Stimulated activated CD8-positive, alpha-beta memory T cell treated with anti-CD3 and anti-CD28 coated beads, Interleukin-4, amount 100 ng/mL, for 1 hour (primary cell): Measurements from ENCODE around the gene INO80E.
"Not testable (repeated sequence)": the region's sequence is repeated elsewhere in the genome, so short reads cannot be mapped to it uniquely, and the experiment has no call there.

Experiments used
- DNase-seq, 2 donors: peaks; one replicate each; pipeline ENCODE4 v3.0.0-alpha.2; 2020; ENCODE audit warnings: low read depth in 2 of 2, low spot score in 1 of 2

Gene INO80E

DNA sequence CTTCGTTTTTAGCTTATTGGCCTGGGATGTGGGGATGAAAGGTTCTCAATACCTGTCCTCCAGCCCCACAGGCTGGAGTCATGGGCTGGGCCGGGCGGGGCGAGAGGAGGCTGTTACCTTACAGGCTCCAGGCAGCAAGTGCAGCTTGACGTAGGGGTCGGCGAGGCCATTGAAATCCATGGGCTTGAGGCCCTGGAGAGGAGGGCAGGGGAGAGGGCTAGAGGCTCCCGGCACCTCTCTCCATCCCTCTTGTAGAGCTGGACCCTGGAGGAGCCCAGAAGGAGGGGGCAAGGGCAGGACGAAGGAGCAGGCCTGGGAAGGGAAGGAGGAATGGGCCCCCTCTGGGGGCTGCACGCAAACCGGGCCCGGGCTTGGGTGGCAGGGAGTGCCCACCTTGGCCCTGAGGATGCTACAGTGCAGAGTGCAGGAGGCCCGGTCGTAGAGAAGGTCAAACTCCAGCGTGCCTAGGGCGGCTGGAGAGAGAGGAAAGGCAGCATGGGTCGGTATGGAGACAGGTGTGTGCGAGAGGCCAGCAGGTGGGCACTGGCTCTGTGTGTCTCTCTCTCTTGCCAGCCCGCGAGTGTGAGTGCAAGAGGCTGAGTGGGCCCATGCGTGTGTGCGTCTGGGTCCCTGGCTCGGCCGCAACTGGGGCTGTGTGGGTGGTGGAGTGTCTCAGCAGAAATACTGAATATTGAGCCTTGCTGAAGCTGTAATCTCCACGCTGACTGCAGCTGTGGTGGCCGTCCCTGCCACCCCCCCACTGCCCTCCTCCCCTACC is 13.2 kb downstream of the INO80E start:
- no peak for DNase-seq

DNA sequence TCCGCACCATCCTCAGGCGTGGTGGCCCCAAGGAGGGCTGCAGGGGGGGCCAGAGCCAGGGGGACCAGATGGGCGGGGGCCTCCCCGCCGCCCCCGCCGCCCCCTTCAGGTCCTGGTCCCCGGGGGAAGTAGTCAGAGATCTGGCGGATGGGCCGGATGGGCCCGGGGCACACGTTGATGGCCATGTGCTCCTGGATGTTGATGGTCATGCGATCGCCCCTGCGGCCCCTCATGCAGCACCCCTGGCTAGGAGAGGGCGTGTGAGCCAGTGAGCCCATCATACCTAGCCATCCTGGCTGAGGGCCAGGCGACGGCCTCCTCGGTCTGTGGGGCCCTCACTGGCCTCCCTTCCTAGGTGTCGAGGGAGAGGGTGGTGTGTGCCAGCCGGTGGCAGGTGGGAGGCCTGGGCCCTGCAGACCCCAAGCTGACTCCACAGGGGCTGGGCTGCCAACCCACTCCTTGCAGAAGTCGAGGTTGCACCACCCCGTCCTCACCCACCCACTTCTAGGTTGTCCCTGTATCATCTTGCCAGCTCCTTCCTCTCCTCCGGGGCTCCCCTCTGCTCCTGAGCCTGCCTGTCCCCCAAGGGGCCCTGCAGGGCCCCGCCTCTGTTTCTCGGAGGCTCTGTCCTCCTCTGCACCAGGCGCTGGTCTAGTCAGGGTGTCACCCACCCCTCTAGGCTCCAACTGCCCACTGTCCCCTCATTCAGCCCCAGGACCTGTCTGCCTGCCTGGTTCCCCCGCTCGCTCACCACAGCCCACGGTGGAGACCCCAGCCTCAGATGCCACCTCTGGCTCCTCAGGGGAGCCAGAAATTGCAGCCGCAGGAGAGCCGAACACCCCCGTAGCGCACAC is 14.2 kb downstream of the INO80E start:
- DNase-seq = no peak

DNA sequence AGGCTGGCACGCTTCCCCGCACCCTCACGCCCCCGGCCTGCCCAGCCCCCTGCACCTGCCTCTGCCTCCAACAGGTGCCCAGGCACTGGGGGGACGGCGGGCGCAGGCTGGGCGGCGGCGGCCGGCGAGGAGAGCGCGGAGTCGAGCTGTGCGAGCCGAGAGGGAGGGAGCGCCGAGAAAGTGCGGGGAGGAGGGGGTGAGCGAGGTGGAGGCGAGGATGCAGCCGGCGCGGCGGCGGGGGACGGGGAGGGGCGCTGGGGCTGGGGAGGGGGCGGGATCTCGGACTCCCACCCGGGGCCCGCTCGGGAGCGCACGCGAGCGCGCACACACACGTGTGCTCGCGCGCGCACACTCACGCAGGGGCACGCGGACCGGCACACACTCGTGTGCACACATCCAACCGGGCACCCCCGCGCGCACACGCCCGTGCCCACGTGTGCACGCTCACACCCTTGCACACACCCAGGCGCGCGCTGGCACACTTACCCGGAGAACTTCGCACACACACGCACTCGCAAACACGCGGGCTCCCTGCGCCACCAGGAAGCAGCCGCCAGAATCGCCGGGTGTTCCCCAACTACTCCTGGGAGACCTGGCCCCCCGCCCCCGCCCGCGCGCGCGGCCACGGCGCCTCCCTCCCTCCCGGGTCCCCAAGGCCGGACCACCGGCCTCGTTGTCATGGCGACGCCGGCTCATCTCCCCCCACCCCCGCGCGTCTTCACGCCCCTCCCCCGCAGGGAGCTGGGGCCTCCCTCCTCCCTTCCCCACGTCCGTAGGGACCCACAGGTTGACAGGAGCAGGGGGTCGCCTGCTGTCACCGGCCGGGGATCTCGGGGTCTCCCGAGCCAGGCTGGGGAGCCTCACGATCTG is 15.0 kb downstream of the INO80E start, which contains the start of gene DOC2A:
Gene DOC2A (minus strand): TSS at position 184 of the 870 bp plus-strand sequence. CDS start 805 bp downstream, outside the sequence.
- DNase-seq = no peak

DNA sequence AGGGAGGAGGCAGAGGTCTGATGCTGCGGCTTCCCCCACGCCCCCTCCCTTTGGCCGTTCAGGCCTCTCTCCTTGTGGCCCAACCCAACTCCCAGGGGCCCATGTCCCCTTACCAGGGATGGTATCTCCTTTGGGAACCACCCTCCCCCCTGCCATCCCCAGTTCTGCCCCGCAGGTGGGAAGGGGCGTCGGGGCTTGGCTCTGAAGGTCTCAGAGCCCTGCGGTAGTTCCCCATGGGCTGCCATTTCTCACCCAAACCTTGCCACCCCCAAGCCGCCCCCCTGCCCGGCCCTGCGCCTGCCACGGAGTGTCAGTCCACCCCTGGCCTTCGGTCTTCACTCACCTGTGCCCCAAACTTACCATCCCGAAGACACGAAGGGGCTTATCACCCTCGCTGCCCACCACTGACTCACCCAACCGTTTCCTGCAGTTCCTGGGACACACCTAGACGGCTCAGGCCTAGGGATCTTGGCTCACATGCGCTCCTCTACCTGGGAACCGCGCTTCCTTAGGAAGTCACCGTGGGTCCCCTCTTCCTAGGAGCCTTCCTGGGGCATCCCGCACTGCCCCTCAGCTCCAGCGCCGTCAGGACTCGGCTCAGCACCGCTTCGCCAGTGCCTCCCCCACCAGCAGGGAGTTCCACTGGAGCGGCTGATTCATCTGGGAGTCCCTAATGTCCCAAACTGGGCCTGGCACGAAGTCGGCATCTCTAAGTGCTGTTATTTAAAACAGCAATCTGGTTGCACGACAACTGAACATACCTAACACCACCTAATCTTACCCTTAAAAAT is 15.9 kb downstream of the INO80E start:
- DNase-seq = no peak

DNA sequence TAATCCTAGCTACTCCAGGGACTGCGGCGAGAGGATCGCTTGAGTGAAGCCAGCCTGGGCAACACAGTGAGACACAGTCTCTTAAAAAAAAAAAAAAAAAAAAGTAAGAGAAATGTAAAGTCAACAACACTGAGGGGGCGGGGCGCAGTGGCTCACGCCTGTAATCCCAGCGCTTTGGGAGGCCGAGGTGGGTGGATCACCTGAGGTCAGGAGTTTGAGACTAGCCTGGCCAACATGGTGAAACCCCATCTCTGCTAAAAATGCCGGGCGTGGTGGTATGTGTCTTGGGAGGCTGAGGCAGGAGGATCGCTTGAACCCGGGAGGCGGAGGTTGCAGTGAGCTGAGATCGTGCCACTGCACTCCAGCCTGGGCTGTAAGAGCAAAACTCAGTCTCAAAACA is 16.6 kb downstream of the INO80E start:
- not testable (repeated sequence) for DNase-seq

DNA sequence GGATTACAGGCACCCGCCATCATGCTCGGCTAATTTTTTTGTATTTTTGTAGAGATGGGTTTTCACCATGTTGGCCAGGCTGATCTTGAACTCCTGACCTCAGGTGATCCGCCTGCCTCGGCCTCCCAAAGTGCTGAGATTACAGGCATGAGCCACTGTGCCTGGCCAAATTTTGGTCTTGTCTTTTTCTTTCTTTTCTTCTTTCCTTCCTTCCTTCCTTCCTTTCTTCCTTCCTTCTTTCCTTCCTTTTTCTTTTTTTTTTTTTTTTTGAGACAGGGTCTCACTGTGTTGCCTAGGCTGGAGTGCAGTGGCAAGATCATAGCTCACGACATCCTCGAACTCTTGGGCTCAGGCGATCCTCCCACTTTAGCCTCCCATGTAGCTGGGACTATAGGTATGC is 19.4 kb downstream of the INO80E start:
- DNase-seq = not testable (repeated sequence)

DNA sequence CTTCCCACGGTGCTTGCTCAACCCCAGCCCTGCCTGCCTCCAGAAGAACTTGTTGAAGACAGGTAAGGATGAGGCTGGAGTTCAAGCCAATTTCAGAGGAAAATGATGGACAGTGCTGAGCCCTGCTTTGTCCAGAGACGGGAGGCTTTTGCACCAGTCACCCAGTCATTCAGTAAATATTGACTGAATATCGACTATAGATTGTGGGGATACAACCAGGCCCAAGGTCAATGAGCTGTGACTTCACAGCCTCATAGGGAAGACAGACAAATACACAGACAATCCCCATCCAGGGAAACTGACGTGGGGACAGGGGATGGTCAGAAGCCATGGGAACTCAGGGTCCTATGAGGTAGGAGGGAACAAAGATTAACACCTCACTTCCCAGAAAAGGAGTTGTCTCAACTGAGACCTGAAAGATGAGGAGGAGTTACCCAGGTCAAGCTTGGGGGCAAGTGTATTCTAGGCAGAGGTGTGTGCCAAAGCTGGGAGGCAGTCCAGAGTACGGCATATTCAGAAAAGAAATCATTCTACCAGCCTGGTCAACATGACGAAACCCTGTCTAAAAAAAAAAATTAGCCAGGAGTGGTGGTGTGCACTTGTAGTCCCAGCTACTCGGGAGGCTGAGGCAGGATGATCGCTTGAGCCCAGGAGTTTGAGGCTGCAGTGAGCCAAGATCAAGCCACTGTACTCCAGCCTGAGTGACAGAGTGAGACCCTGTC is 20.7 kb downstream of the INO80E start:
- DNase-seq = no peak

DNA sequence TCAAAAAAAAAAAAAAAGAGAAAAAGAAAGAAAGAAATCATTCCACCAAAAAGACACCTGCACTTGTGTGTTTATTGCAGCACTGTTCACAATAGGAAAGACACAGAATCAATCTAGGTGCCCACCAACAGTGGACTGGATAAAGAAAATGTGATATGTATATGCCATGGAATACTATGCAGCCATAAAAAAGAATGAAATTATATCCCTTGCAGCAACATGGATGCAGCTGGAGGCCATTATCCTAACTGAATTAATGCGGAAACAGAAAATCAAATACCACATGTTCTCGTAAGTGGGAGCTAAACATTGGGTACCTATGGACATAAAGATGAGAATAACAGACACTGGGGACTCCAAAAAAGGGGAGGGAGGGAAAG is 21.2 kb downstream of the INO80E start:
- no peak for DNase-seq

DNA sequence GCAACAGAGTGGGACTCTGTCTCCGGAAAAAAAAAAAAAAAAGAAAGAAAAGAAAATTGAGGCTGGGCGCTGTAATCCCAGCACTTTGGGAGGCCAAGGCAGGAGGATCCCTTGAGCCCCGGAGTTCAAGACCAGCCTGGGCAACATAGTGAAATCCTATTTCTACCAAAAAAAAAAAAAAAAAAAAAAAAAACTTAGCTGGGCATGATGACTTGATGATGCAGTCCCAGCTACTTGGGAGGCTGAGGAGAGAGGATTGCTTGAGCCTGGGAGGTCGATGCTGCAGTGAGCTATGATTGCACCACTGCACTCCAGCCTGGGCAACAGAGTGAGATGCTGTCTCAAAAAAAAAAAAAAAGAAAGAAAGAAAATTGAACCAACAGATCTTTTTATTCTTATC is 21.9 kb downstream of the INO80E start:
- DNase-seq = not testable (repeated sequence)

DNA sequence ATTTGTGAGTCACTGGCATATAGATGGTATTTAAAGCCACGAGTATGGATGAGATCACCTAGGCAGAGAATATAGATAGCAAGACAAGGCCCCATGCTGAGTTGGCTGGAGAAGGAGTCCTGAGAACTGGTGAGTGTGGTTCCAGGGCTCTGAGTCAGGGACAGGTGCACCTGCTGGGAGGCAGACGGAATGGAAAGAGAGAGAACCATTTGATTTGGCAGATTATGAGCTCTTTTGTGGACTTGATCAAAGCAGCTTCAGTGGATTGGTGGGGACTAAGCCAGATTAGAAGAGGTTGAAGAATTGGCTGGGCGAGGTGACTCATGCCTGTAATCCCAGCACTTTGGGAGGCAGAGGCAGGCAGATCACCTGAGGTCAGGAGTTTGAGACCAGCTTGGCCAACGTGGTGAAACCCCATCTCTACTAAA is 22.7 kb downstream of the INO80E start:
- no peak for DNase-seq

DNA sequence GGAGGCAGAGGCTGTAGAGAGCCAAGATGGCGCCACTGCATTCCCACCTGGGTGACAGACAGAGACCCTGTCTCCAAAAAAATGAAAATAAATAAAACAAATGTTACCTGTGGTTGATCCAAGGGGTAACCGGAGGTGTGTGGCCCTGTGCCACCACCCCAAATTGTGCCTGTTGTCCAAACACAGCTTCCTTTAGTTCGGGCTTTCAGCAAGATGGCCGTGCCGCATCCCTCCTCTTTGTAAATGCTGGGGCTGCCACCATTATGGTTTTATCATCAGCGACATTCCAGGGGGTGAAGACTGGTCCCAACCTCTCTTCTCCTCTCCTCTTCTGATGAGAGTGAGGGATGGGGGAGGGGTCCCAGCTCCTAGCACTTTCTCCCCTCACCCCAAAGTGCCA is 26.8 kb downstream of the INO80E start, which contains the start of gene C16orf92:
Gene C16orf92 (plus strand): TSS at position 312 of the 400 bp plus-strand sequence. CDS start 143 bp downstream, outside the sequence.
- no peak for DNase-seq

DNA sequence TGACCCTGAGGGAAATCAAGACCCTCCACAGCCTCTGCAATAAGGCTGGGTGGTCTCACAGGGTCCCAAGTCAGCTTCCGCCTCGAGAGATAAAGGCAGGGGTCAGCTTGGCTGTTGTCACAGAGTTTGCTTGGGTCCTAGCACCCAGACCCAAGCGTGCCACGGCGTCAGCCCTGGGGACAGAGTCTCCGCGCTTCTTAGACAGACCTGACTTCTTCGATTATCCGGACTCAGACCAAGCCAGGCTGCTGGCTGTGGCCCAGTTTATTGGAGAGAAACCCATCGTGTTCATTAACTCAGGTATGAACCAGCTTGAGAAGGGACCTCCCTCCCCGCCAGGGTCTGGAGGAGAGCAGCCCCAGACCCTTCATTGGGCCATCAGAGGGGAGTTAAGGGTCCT is 27.5 kb downstream of the INO80E start:
- DNase-seq = no peak

DNA sequence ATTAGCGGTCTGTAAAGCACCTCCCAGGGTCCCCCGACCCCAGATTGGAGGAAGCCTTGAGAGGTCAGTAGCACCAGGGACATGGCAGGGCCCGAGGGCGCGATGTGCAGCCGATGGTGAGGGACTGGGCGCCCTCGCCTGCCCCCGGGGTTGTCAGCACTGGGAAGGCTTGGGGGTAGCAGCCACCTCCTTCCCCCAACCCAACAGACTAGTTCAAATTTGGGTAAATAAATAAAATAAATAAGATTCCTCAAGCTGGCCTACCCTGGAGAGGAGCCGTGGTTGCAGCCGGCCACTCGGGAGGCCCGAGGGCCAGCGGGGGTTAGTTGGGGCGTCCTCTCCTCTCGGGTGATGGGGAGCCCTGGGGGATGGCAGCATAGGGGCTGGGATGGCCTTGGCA is 28.4 kb downstream of the INO80E start:
- DNase-seq = no peak

DNA sequence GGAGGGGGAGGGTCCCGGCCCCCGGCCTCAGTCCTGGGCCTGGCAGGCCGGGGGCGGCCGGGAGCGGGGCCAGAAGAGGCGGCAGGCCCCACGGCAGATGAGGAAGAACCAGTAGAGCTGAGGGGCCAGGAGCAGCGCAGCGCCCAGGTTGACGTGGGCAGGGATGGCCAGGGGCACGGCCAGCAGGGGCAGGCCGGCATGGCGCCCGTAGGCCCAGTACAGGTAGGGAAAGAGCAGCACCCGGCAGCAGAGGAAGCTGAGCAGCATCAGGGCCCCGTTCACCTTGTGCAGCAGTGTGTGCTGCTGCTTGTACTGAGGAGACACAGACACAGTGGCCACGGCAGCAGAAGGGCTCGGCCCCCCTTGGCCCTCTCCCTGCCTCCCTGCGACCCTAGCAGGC is 29.1 kb downstream of the INO80E start:
- DNase-seq = no peak

DNA sequence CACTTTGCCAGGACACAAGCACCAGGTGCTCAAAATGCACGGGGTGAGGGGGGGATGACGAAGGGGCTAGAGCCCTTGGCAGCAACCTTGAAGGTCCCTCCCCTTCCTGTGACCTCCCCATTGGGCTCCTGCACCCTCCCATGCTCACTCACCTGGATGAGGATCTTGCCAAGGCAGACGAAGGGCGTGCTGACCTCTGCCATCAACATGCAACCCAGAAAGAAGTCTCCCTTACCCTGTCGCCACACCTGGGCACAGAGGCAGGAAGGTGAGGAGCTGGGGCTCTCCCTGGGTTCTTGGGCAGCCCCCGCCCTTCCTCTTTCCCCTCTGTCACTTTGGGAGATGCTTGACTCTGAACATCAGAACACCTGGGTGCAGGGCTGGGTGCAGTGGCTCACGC is 29.5 kb downstream of the INO80E start:
- no peak for DNase-seq

DNA sequence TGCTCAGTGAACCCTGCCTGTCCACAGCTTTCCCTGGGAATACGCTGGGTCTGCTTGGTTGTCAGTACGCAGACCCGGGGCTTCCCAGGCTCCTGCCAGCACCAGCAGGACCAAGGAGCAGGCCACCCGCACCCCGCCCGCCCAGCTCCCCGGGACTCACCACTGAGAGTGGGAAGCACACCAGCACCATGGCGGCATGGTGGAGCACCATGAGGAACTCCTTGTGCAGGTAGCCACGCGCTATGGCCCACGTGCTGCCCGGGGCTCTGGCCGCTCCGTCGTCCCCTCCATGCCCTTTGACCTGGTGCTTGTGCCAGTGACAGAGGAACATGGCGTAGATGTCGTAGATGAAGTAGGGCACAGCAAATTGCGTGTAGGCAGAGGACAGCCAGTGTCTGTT is 30.4 kb downstream of the INO80E start:
- DNase-seq = no peak

DNA sequence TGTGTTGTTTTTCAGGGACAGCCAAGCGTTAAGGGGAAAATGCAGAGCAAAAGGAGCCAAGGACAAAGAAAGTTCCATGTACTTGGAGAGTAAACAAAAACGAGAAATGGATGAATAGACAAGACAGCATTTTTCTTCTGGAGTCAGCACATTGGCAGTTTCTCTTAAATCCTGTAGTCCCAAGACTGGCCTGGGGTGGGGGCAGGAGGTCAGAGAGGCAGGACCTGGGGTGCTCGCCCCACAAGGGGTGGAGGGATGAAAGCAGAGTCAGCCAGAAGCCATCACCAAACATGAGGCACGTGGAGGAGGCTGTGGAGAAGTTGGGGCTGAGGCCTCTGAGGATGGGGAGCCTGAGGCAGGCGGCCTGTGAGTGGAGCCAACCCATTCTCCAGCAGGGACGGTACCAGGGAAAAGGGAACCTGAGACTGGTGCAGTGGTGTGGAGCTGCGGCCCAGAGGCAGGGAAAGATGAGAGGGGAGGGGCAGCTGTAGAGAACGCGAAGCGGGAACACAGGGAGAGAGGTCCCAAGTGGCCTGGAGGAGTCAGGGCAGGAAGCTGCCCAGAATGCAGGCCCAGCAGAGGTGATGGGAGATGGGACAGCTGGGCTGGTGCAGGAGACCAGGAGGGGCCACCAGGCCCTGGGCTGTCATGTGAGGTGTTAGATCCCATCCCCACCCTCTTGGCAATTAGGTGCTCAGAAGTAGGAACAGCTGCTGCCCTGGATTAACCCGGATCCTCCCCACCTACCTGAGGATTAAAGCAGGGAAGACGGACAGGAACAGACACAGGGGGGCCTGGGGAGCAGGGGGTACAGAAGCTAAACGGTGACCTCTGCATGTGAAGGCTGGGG is 31.8 kb downstream of the INO80E start:
- no peak for DNase-seq

DNA sequence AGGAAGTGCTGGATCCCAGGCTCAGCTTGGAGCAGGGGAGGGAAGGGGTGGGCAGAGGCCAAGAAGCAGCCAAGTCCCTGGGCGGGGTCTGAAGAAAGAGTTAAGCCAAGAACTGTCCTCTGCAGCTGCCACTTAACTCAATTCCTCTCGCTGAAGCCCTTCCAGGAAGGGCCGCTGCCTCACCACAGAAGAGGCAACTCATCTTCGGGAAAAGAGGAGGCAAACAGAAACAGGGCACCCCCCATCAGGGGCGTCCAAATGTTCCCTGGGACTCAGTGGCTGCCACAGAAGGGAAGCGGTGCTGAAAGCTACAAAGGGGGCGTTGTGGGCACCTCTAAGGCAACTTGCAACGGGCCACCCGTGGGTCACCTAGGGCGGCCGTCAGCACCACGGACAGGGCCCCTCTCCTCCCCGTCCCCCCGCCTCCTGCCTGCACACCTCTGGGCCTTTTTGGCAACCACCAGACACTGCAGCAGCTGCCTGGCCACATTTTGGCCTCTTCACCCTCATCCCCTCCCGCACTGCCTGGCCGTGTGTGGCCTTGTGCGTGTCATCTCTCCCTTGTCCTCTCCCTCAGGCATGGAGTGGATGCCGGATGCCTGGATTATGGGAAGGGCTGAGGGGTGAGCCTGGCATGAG is 32.5 kb downstream of the INO80E start:
- no peak for DNase-seq
